Upper lobe of left lung (tissue), 6 donors: ENCODE measurements around the gene CIITA. TPM values are rescaled to one million over a fixed set of nuclear protein-coding genes. Genes with fewer than 3 reads are reported as not detected.
A peak's percentile ranks its signal among the peaks of the same experiment; 100 is the strongest.

Experiments
- ATAC-seq, 2 donors: fragments of 200-7000 bp; cut with Tn5 transposase; one replicate each; pipeline ENCODE4 v1.9.1; 2022; ENCODE audit warnings: mild to moderate bottlenecking in 2 of 2, moderate library complexity in 2 of 2; ENCODE audit not compliant: low FRiP score in 2 of 2
- DNase-seq, 2 donors: peaks; one replicate each; pipeline ENCODE4 v3.0.0-alpha.2; 2019 to 2020
- H3K27ac ChIP-seq, 4 donors: fragments of 200-600 bp; sonication (generic); one replicate each; pipeline ENCODE4 v1.5.1; 2016 to 2019
- H3K27me3 ChIP-seq, 4 donors: fragments of 200-600 bp; sonication (generic); one replicate each; pipeline ENCODE4 v1.5.1; 2017 to 2019
- H3K36me3 ChIP-seq, 4 donors: fragments of 200-600 bp; sonication (generic); one replicate each; pipeline ENCODE4 v1.5.1; 2016 to 2019
- H3K4me1 ChIP-seq, 4 donors: fragments of 200-600 bp; sonication (generic); one replicate each; pipeline ENCODE4 v1.5.1; 2018 to 2019
- H3K4me3 ChIP-seq, 4 donors: fragments of 200-600 bp; sonication (generic); one replicate each; pipeline ENCODE4 v1.5.1; 2017 to 2019; ENCODE audit warnings: mild to moderate bottlenecking in 2 of 4, moderate library complexity in 1 of 4
- H3K9me3 ChIP-seq, 4 donors: fragments of 200-600 bp; sonication (generic); one replicate each; pipeline ENCODE4 v1.5.1; 2018 to 2019
- CTCF ChIP-seq, 6 experiments: fragments of 450-650 bp in 4 of 6; fragments of 200-600 bp in 2 of 6; sonication (generic) in 2 of 6; IDR thresholded peaks; one replicate each; pipeline ENCODE4 v1.5.1; 2016 to 2019; ENCODE audit warnings: antibody characterized with exemption in 6 of 6
- EP300 ChIP-seq, 4 donors: sonication (generic); formaldehyde crosslinking; IDR thresholded peaks; one replicate each; pipeline ENCODE4 v1.5.1; 2017; ENCODE audit warnings: antibody characterized with exemption in 4 of 4, control low read depth in 2 of 4
- POLR2A ChIP-seq, 4 donors: fragments of 450-650 bp; IDR thresholded peaks; one replicate each; pipeline ENCODE4 v1.5.1; 2016 to 2017; ENCODE audit warnings: antibody characterized with exemption in 4 of 4, mild to moderate bottlenecking in 2 of 4
- POLR2AphosphoS5 ChIP-seq, 2 donors: sonication (generic); formaldehyde crosslinking; IDR thresholded peaks; one replicate each; pipeline ENCODE4 v1.5.1; 2017; ENCODE audit warnings: antibody characterized with exemption in 2 of 2
- WGBS, 2 donors: methylation state at CpG; one replicate each; pipeline ENCODE4 v1.1.5; 2017 to 2018; 5-methylcytosine and 5-hydroxymethylcytosine counted together
- total RNA-seq, 6 donors: library from RNA; depleted of rRNA in 4 of 6; stranded (reverse); fragments of >200 nt in 4 of 6; gene quantifications; one replicate each; pipeline versions ENCODE4 v1.1.0 to v1.2.1, GENCODE V29; 2016 to 2021
- donor health status: DM: no; HTN: no; CAD: no; lungs with moderate emphysema.
- donor health status: DM: no; HTN: yes; CAD: no; lungs with severe emphysema.

CIITA gene
- total RNA-seq, 6 donors from 2014 or later: 27.2 to 145 (median 83.2) TPM

GRCh38 chr16:10933865-10934264, 56.9 kb downstream of the CIITA start:
- WGBS, 2 donors: 87 to 90% methylated on average over 4 to 8 of the region's 8 CpGs
- no peak overlapping the region for H3K27ac ChIP-seq
- TF ChIP-seq POLR2A (IDR thresholded peaks at IDR 0.05) (no peak), CTCF (IDR thresholded peaks at IDR 0.05) (no peak), POLR2AphosphoS5 (IDR thresholded peaks at IDR 0.05) (no peak), EP300 (IDR thresholded peaks at IDR 0.05) (no peak)
- no peak for ATAC-seq
- H3K4me1 ChIP-seq: peaks cover 55 to 73% (median 64%) of the 10 kb centered on the region in 4 donors
- H3K9me3 ChIP-seq: no peaks in the 10 kb centered on the region
- no peak for DNase-seq
- peaks cover 0 to 11% (median 0%) of the 10 kb centered on the region in 4 donors for H3K36me3 ChIP-seq
- H3K27me3 ChIP-seq: no peaks in the 10 kb centered on the region
- H3K4me3 ChIP-seq: no peak overlapping the region

- H3K4me3 ChIP-seq: no peak overlapping the region
- 87 to 94% methylated on average over 12 to 13 of the region's 13 CpGs for WGBS, 2 donors
- H3K36me3 ChIP-seq: peaks cover 0 to 8% (median 0%) of the 10 kb centered on the region in 4 donors
- no peaks in the 10 kb centered on the region for H3K9me3 ChIP-seq
- ATAC-seq (no peak), DNase-seq (no peak)
- peaks cover 58 to 73% (median 67%) of the 10 kb centered on the region in 4 donors for H3K4me1 ChIP-seq
- H3K27ac ChIP-seq: no peak overlapping the region
- no peaks in the 10 kb centered on the region for H3K27me3 ChIP-seq
- TF ChIP-seq CTCF (IDR thresholded peaks at IDR 0.05) (no peak), POLR2A (IDR thresholded peaks at IDR 0.05) (peak in 1 of 4 donors; percentile 4), EP300 (IDR thresholded peaks at IDR 0.05) (no peak)
Observed at GRCh38 chr16:10934325-10935107, 57.5 kb downstream of the CIITA start.

- WGBS, 2 donors: 56 to 59% methylated on average over 7 of the region's 7 CpGs
- DNase-seq (no peak), ATAC-seq (no peak)
- no peak for TF ChIP-seq CTCF (IDR thresholded peaks at IDR 0.05)
- no peak for TF ChIP-seq POLR2A (IDR thresholded peaks at IDR 0.05)
- no peak for TF ChIP-seq POLR2AphosphoS5 (IDR thresholded peaks at IDR 0.05)
- Histone ChIP-seq H3K9me3 (no peaks in the 10 kb centered on the region), H3K4me3 (no peak overlapping the region), H3K36me3 (peaks cover 0 to 8% (median 0%) of the 10 kb centered on the region in 4 donors), H3K27me3 (no peaks in the 10 kb centered on the region), H3K27ac (no peak overlapping the region), H3K4me1 (peaks cover 58 to 73% (median 68%) of the 10 kb centered on the region in 4 donors)
Observed at GRCh38 chr16:10935226-10935915, 58.4 kb downstream of the CIITA start.

- peaks cover 0 to 8% (median 0%) of the 10 kb centered on the region in 4 donors for H3K36me3 ChIP-seq
- H3K4me1 ChIP-seq: peaks cover 61 to 80% (median 74%) of the 10 kb centered on the region in 4 donors
- peak overlapping the region; percentile 47 to 92 (median 76) for H3K27ac ChIP-seq
- H3K4me3 ChIP-seq: no peak overlapping the region
- ATAC-seq: no peak
- WGBS, 2 donors: 49 to 58% methylated on average over 8 of the region's 8 CpGs
- no peaks in the 10 kb centered on the region for H3K9me3 ChIP-seq
- DNase-seq: no peak
- no peak for TF ChIP-seq EP300 (IDR thresholded peaks at IDR 0.05)
- no peak for TF ChIP-seq POLR2A (IDR thresholded peaks at IDR 0.05)
- TF ChIP-seq POLR2AphosphoS5 (IDR thresholded peaks at IDR 0.05): no peak
- TF ChIP-seq CTCF (IDR thresholded peaks at IDR 0.05): no peak
- no peaks in the 10 kb centered on the region for H3K27me3 ChIP-seq
Observed at GRCh38 chr16:10936272-10936984, 59.4 kb downstream of the CIITA start.
